Vagina (tissue), 2 donors: ENCODE data around the gene CMSS1.

Experiments used
- CTCF ChIP-seq, 3 experiments: fragments of 450-650 bp in 2 of 3; fragments of 200-600 bp in 1 of 3; sonication (generic) in 1 of 3; IDR thresholded peaks; one replicate each; pipeline ENCODE4 v1.5.1; 2017 to 2019; ENCODE audit warnings: antibody characterized with exemption in 3 of 3, mild to moderate bottlenecking in 2 of 3, moderate library complexity in 2 of 3
- POLR2A ChIP-seq, 2 donors: fragments of 450-650 bp; IDR thresholded peaks; one replicate each; pipeline ENCODE4 v1.6.1; 2017; ENCODE audit warnings: antibody characterized with exemption in 2 of 2, mild to moderate bottlenecking in 2 of 2, moderate library complexity in 2 of 2
- POLR2AphosphoS5 ChIP-seq, 2 donors: sonication (generic); formaldehyde crosslinking; IDR thresholded peaks; one replicate each; pipeline ENCODE4 v1.9.0; 2017; ENCODE audit warnings: antibody characterized with exemption in 2 of 2, mild to moderate bottlenecking in 2 of 2, low read depth in 1 of 2; ENCODE audit not compliant: insufficient read depth in 1 of 2

- TF ChIP-seq CTCF (IDR thresholded peaks at IDR 0.05) (no peak), POLR2A (IDR thresholded peaks at IDR 0.05) (no peak), POLR2AphosphoS5 (IDR thresholded peaks at IDR 0.05; ENCODE audit: insufficient read depth in 1 of 2, low read depth in 1 of 2) (no peak)
Measured at GRCh38 chr3:100209169-100209568, 391.5 kb downstream of the CMSS1 start.
